Stimulated activated CD8-positive, alpha-beta memory T cell treated with anti-CD3 and anti-CD28 coated beads, Interleukin-12 subunit alpha, Interleukin-12 subunit beta, amount 100 ng/mL, for 24 hours (primary cell): ENCODE data around the gene SEMA4A.
"Not testable (repeated sequence)": the region's sequence is repeated elsewhere in the genome, so short reads cannot be mapped to it uniquely, and the experiment has no call there.

Experiments used
- DNase-seq: peaks from one replicate; pipeline ENCODE4 v3.0.0-alpha.2; 2020; ENCODE audit errors: extremely low read depth

SEMA4A gene

GRCh38 chr1:156194300-156194652 lies 40.9 kb downstream of the SEMA4A start:
- DNase-seq = no peak

- DNase-seq = no peak
Observed at GRCh38 chr1:156195853-156196252, 42.5 kb downstream of the SEMA4A start.

- no peak for DNase-seq
Observed at GRCh38 chr1:156196445-156196844, 43.1 kb downstream of the SEMA4A start.

GRCh38 chr1:156198831-156199349 lies 45.5 kb downstream of the SEMA4A start:
- DNase-seq = no peak

- no peak for DNase-seq
Observed at GRCh38 chr1:156200044-156200443, 46.7 kb downstream of the SEMA4A start.

GRCh38 chr1:156203331-156203730 lies 49.9 kb downstream of the SEMA4A start:
- no peak for DNase-seq

GRCh38 chr1:156204686-156205085 lies 51.3 kb downstream of the SEMA4A start:
- DNase-seq = no peak

- DNase-seq = no peak
Observed at GRCh38 chr1:156211243-156211642, 57.9 kb downstream of the SEMA4A start.

GRCh38 chr1:156212130-156212529 lies 58.7 kb downstream of the SEMA4A start:
- no peak for DNase-seq

GRCh38 chr1:156212833-156213643 lies 59.7 kb downstream of the SEMA4A start, which contains the start of gene PMF1:
Gene PMF1, plus strand, starts transcription at chr1:156213007. Its CDS starts 9 bp downstream, at chr1:156213016.
- peak; percentile 91 for DNase-seq

- DNase-seq = no peak
Observed at GRCh38 chr1:156213644-156213966, 60.2 kb downstream of the SEMA4A start.

GRCh38 chr1:156214024-156214748 lies 60.8 kb downstream of the SEMA4A start:
- no peak for DNase-seq

- not testable (repeated sequence) for DNase-seq
Observed at GRCh38 chr1:156216361-156217086, 63.1 kb downstream of the SEMA4A start.

GRCh38 chr1:156217871-156218270 lies 64.5 kb downstream of the SEMA4A start:
- no peak for DNase-seq

GRCh38 chr1:156220226-156220625 lies 66.8 kb downstream of the SEMA4A start:
- DNase-seq = no peak

- DNase-seq = no peak
Observed at GRCh38 chr1:156221986-156222692, 68.8 kb downstream of the SEMA4A start.

- DNase-seq = no peak
Observed at GRCh38 chr1:156225677-156226014, 72.3 kb downstream of the SEMA4A start.

GRCh38 chr1:156226116-156226538 lies 72.7 kb downstream of the SEMA4A start:
- DNase-seq = no peak

GRCh38 chr1:156226782-156227181 lies 73.4 kb downstream of the SEMA4A start:
- DNase-seq = no peak
